Measurements from ENCODE around the gene STAT5A.

- TF ChIP-seq CTCF (IDR thresholded peaks at IDR 0.05) (no peak), ARID4B (CRISPR knock-in tag; IDR thresholded peaks at IDR 0.05; ENCODE audit: borderline replicate concordance) (no peak), USF2 (CRISPR knock-in tag; IDR thresholded peaks at IDR 0.05) (no peak), ESRRA (CRISPR knock-in tag; IDR thresholded peaks at IDR 0.05; ENCODE audit: borderline replicate concordance) (no peak)
Observed at GRCh38 chr17:42289611-42290181, 1.4 kb downstream of the STAT5A start.

All from WTC11 (cell line).